ENCODE measurements around the gene PRPF40A.

The PRPF40A gene

GRCh38 chr2:152716805-152717227, 445 bp downstream of the PRPF40A start:
- DNase-seq = no peak

GRCh38 chr2:152715854-152716428, 1.3 kb downstream of the PRPF40A start:
- no peak for DNase-seq

- DNase-seq = no peak
Observed at GRCh38 chr2:152715112-152715511, 2.1 kb downstream of the PRPF40A start.

GRCh38 chr2:152710713-152711112, 6.5 kb downstream of the PRPF40A start:
- DNase-seq = no peak

GRCh38 chr2:152708742-152709141, 8.5 kb downstream of the PRPF40A start:
- DNase-seq = no peak

- no peak for DNase-seq
Observed at GRCh38 chr2:152706477-152707021, 10.7 kb downstream of the PRPF40A start.

GRCh38 chr2:152701198-152701597, 16.1 kb downstream of the PRPF40A start:
- DNase-seq = no peak

GRCh38 chr2:152696476-152696875, 20.8 kb downstream of the PRPF40A start:
- no peak for DNase-seq

- DNase-seq = no peak
Observed at GRCh38 chr2:152695763-152696162, 21.5 kb downstream of the PRPF40A start.

- no peak for DNase-seq
Observed at GRCh38 chr2:152694161-152694661, 23.1 kb downstream of the PRPF40A start.

GRCh38 chr2:152693033-152693432, 24.2 kb downstream of the PRPF40A start:
- DNase-seq = no peak

GRCh38 chr2:152686321-152686720, 30.9 kb downstream of the PRPF40A start:
- DNase-seq = no peak

GRCh38 chr2:152683400-152683799, 33.9 kb downstream of the PRPF40A start:
- no peak for DNase-seq

GRCh38 chr2:152682663-152683062, 34.6 kb downstream of the PRPF40A start:
- DNase-seq = no peak

- DNase-seq = no peak
Observed at GRCh38 chr2:152678808-152679207, 38.5 kb downstream of the PRPF40A start.

- no peak for DNase-seq
Observed at GRCh38 chr2:152676461-152676860, 40.8 kb downstream of the PRPF40A start.

GRCh38 chr2:152674334-152674733, 42.9 kb downstream of the PRPF40A start:
- no peak for DNase-seq

- DNase-seq = no peak
Observed at GRCh38 chr2:152664725-152665124, 52.5 kb downstream of the PRPF40A start.

- DNase-seq = no peak
Observed at GRCh38 chr2:152661076-152661475, 56.2 kb downstream of the PRPF40A start.

- no peak for DNase-seq
Observed at GRCh38 chr2:152658221-152658620, 59.0 kb downstream of the PRPF40A start.

GRCh38 chr2:152657043-152657442, 60.2 kb downstream of the PRPF40A start:
- DNase-seq = no peak

GRCh38 chr2:152655880-152656279, 61.4 kb downstream of the PRPF40A start:
- DNase-seq = no peak

- no peak for DNase-seq
Observed at GRCh38 chr2:152651834-152652233, 65.4 kb downstream of the PRPF40A start.

- DNase-seq = no peak
Observed at GRCh38 chr2:152650768-152651371, 66.4 kb downstream of the PRPF40A start.

- no peak for DNase-seq
Observed at GRCh38 chr2:152649997-152650396, 67.3 kb downstream of the PRPF40A start.

Measured in cortex of kidney (tissue), 1 donor.